NCI-H2196 (cell line): ENCODE measurements around the gene CNN2.

Source experiments
- DNase-seq: peaks from one replicate; lab custom pipeline; 2025; ENCODE audit not compliant: unreplicated experiment; lab: John Stamatoyannopoulos, UW

CNN2 gene

DNA sequence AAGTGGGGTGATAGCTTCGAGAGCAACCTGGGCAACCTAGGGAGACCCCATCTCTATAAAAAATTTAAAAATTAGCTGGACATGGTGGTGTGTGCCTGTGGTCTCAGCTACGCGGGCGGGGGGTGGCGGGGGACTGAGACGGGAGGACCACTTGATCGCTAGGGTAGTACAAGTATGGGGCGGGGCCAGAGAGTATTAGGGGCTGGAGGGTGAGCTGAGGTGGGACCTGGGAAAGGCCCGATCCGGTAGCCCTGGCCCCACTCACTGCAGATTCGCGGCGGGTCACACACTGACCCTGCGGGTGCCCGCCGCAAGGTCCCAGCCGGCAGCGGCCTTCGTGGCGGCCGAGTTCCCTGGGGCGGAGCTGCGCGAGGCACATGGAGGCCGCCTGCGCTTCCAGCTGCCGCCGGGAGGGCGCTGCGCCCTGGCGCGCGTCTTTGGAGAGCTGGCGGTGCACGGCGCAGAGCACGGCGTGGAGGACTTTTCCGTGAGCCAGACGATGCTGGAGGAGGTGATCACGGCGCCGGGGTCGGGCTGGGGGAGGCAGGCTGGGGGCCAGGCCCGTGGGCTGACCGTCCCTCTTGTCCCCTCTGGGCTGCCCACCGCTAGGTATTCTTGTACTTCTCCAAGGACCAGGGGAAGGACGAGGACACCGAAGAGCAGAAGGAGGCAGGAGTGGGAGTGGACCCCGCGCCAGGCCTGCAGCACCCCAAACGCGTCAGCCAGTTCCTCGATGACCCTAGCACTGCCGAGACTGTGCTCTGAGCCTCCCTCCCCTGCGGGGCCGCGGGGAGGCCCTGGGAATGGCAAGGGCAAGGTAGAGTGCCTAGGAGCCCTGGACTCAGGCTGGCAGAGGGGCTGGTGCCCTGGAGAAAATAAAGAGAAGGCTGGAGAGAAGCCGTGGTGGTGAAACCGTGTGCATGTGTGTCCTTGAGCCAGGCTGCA is 38.5 kb downstream of the CNN2 start:
- DNase-seq, result peak; percentile 69

DNA sequence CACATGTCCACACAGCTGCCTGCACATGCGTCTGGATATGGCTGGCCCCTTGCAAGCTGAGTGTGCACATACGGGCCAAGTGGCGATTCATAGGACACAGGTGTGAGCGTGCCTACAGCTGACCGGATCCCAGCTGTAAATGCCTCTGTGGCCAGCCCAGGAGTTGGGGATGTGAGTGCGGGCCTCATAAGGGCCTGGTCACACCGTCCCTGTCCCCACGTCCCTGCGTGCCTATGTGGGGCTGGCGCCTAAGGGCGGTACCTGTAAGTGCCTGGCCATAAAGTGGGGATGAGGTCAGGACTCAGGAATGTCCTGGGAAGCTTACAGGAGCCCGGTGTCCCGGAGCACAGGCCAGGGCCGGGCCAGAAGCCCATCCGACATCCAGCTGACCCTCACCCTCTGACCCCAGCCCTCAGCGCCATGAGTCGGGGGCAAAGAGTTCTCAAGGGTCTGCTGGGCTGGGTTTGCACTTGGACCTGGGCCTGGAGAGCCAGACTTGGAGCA is 39.2 kb downstream of the CNN2 start:
- DNase-seq, result no peak

DNA sequence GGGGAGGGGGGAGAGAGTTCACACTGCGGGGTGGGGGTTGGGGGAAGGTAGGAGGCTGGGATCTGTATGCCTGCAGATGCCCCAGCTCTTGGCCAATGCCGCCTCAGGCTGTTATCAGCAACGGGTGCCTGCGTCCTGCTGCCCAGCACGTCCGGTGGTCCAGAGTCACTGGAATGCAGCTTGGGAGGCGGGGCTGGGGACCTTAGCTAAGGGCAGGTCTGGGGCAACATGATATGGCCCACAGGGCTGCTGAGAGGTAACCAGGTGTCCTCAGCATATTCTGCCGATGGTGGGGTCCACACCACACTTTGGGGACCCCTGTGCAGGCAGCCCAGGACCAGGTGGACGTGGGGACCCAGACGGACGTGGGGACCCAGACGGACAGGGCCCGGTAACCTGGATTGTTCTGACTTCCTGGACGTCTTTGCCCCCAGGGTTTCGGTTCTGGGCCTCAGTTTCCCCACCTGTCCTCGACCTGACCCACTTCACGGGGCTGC is 39.9 kb downstream of the CNN2 start:
- no peak for DNase-seq

DNA sequence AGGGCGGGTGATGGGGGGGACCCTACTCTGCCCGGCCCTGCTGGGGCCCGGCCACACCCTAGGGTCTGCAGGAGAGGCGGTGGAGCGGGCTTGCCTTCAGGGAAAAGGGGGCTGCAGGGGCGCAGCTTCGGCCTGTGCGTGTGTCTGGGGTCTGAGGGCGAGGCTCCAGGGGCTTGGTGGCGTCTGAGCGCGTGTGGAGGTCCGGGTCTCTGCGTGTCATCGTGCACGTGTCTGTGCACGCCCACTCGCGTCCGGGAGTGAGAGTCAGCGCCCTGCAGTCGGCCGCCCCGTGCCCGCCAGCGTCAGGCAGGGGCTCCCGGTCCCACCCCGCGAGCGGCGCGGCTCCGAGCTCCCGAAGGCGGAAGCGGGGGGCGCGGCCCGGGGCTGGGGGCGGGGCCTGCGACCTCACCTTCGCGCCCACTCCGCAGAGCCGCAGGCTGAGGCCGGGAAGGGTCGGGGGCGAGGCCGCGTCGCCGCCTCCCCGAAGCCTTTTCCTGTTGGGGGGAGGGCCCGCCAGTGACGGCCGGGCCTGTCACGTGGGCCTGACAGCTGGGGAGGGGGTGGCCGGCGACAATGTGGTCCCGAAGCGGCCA is 40.4 kb downstream of the CNN2 start, which contains the start of gene ARHGAP45:
TSS of gene ARHGAP45 (plus strand) at position 420 of the 593 bp plus-strand sequence. CDS start 239 bp downstream, outside the sequence.
- DNase-seq, result no peak

DNA sequence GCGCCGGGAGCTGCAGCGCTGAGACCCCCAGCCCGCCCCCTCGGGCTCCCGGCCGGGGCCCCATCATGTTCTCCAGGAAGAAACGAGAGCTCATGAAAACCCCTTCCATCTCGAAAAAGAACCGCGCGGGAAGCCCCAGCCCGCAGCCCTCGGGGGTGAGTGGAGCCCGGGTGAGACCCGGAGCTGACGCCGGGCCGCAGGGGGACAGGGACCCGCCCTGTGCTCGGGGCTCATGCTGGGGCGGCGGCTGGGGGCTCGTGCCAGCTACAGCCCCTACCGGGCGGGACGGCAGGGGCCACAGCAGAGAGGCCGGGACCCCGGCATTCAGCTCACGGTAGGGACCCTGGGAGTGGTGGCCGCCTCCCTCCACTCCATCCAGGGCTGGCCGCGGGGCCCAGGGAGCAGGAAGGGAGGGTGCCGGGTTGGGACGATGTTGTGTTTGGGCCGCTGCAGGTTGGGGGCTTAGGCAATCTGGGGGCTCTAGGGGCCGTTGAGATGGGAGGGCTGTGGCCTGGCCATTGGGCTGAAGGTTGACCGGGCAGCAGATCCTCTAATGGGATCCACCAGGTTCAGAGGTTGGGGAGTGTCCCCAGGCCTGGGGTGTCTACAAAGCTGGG is 41.0 kb downstream of the CNN2 start:
- no peak for DNase-seq

DNA sequence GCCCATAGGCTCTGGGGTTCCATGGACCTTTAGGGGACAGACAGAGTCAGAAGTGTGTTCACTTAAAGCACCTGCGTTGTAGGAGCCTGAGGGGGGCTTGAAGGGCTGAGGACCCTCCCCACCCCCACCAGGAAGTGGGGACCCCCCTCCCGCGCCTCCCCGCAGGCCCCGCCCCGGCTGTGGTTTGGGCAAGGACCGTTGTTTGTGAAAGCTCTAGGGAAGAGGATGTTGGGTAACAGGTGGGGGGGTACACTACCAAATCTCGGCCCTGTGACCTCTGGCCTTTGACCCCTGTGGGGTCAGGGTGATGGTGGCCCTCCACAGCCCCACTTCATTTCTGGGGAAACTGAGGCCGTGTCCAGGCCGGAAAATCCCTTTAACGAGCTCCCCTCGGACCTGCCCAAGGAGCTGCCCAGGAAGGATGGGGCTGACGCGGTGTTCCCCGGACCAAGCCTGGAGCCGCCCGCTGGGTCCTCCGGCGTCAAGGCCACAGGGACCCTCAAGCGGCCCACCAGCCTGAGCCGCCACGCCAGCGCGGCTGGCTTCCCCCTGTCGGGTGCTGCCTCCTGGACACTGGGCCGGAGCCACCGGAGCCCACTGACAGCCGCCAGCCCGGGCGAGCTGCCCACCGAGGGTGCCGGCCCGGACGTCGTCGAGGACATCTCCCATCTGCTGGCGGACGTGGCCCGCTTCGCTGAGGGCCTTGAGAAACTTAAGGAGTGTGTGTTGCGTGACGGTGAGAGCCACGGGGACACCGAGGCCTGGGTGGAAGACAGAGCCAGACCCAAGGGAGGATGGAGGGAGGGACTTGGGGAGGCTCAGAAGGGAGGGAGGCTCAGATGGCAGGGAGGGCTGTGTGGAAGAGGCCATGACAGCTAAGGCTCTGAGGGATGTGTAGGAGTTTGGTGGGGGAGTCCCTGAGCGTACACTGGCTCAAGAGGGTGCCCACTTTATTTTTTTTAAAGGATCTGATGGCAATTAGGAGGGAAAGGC is 41.9 kb downstream of the CNN2 start:
- DNase-seq, result no peak

DNA sequence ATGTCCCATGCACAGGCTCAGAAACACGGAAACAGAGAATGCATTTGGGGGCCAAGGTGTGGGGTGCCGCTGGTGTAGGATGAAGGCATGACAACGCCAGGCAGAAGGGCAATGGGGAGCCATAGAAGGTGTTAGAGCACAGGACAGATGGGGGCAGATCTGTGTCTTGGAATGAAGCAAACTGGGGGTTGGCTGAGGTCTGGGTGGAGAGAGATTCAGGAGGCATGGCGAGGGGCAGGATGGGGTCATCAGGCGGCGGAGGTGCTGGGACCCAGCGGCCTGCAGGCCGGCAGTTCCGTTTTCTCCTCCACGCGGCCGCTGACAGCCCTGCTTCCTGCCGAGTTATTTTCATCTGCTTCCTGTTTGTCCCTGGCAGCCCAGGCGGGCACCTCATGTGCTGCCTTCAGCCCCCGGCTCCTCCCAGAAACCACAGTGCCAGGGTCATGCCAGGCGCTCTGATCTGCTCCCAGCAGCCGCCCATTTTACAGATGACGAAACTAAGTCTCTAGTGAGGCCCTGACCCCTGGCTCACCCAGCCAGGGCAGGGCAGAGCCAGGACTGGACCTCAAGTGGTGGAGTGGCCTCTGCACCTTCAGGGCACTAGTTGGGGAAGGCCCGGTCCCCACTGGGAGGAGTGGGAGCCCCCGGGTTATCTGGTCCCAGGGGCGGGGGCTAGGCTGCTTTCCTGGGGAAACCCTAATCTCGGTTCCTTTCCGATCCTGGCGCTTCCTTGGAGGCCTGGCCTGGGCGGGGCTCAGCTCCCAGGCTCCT is 42.8 kb downstream of the CNN2 start:
- DNase-seq, result no peak

DNA sequence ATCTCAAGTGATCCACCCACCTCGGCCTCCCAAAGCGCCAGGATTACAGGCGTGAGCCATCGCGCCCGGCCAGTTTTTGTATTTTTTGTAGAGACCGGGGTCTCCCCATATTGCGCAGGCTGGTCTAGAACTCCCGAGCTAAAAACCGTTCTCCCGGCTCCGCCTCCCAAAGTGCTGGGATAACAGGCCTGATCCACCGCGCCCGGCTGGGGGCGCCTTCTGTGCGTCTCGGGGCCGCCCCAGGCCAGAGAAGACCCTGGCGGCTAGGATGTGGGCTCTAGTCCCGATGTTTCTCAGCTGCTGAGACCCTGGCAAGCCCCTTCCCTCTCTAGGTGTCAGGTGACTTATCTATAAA is 44.1 kb downstream of the CNN2 start:
- no peak for DNase-seq

DNA sequence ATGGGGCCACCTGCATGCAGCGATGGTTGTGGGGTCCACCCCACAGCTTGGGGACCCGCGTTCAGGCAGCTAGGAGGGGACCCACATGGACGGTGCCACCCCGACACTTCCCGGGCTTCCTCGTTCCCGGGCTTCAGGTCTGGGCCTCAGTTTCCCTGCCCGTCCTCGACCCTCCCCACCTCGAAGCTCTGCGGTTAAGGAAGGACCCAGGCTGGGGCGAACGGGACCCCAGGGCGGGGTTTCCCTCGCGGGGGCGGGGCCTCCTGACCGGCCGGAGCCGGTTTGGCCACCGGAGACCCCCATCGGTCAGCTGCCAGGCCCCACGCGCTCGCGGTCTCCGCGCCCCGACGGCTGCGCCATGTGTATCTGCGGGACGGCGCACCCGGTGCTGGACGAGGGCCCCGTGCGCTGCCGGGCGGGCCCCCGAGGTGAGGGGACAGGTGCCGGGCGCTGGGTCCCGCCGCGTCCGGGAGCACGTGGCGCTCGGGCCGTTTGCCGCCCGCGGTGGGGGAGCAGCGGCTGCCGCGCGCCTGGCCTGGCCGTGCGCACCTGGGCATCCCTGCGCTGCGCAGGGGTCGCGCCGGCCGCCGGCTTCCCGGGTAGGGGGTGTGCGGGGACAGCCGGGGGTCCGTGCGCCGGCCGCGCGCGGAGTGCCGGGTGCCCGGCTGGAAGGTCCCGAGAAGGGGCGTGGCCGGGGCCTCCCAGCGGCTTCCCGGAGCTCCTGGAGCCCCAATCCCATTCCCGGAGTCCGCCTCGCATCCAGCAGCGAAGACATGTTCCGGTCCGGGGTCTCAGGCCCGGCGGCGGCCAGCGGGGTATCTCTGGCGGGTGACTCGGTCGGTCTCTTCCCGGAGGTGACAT is 44.8 kb downstream of the CNN2 start:
- DNase-seq, result no peak

DNA sequence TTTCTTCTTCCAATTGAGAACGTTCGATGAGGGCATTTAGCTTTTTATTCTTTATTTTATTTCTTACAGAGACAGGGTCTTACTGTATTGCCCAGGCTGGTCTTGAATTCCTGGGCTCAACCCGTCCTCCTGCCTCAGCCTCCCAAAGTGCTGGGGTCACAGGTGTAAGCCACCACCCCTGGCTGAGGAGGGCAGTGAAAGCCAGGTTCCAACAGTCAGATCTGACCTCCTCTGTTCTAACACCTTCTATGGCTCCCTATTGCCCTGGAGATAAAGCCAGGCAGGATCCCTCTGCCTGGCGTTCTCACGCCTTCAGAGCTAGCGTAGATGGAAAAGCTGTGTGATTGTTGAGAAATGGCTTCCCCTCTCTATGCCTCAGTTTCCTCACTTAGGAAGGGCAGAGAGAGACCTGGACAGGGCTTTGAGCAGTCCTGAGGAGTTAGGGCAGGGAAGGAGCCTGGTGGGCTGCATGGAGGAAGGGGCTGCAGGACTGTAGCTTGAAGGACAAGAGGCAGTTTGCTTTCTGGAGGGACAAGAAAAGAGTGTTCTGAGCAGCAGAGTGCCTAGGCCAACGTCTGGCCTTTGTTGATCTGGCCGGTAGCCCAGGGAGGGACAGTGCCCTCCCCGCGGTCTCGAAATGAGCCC is 46.1 kb downstream of the CNN2 start:
- no peak for DNase-seq

DNA sequence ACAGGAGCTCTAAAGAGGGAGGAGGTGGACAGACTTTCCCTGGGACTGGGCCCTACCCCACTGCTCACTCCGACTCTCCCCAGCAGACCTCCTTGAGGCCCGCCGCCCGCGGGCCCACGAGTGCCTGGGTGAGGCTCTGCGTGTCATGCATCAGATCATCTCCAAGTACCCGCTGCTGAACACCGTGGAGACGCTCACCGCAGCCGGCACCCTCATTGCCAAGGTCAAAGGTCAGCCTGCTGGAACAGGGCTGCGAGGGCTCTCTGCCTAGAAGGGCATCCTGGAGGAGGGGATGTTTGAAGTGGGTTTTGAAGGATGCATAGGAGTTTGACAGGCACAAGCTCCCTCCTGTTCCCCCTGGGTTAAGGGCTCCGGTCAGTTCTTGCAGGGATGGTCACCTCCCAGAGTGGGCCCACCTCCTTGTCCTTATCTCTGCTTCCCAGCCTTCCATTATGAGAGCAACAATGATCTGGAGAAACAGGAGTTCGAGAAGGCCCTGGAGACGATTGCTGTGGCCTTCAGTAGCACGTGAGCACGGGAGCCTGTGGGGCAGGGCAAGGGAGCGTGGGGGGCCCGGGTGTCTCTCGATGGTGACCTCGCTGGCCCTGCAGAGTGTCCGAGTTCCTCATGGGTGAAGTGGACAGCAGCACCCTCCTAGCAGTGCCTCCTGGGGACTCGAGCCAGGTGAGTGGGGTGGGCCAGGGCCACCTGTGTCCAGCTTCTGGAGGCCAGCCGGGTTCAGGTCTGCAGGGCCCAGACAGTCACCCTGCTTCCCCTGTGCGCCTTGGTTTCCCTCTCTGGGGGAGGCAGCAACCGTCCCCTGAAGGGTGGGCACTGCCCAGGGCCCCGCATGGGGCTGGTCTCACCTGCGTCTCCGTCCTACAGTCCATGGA is 46.9 kb downstream of the CNN2 start:
- no peak for DNase-seq

DNA sequence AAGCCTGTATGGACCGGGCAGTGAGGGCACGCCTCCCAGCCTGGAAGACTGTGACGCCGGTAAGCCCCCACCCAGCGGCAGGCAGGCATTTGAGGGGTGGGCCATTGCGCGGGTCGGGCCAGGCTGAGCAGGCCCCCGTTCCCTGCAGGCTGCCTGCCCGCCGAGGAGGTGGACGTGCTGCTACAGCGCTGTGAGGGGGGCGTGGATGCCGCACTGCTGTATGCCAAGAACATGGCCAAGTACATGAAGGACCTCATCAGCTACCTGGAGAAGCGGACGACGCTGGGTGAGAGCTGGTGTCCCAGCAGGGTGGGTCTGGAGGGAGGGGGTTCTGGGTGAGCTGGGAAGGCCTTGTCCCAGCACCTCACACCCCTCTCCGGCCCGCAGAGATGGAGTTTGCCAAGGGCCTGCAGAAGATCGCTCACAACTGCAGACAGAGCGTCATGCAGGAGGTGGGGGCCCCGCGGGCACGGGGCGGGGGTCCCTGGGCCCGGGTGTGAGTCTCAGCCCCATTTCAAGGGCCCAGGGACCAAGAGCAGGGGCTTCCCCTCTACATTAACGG is 47.6 kb downstream of the CNN2 start:
- no peak for DNase-seq

DNA sequence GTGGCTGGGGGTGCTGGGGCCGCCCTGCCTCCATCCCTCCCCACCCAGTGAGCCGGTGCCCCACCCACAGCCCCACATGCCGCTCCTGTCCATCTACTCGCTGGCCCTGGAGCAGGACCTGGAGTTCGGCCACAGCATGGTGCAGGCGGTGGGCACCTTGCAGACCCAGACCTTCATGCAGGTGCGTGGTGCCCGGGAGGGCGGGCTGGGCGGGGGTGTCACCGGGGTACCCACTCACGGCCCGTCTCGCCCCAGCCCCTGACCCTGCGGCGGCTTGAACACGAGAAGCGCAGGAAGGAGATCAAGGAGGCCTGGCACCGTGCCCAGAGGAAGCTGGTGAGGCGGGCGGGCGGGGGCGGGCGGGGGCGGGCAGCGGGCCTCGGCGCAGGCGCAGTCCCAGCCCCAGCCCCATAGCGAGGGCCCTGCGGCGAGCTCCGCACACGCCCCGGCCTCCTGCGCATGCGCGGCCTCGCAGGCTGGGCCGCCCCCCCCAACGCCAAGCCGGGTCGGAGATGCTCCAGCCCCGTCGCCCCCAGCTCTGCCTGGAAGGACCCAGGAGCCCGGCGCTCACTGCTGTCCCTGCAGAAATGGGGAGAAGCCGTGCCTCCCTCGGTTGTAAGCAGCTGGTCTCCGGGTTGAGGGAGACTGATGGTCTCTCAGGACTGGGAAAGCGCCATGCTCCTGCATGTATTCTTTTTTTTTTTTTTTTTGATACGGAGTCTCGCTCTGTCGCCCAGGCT is 48.3 kb downstream of the CNN2 start:
- DNase-seq, result peak; percentile 94

DNA sequence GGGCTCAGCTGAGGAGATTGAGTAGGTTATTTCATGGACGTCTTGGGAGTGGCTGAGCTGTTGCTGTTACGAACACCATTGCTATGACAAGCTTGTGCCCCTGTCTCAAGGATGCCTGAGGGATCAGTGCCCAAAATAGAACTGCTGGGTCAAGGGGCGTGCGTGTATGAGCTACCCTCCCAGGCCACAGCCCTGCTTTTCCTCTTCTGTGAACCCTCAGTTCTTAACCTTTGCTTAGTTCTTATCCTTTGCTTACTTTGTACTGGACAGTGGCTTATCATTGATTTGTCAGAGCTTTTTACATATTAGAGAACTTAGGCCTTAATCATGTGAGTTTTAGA is 49.6 kb downstream of the CNN2 start:
- DNase-seq, result no peak

DNA sequence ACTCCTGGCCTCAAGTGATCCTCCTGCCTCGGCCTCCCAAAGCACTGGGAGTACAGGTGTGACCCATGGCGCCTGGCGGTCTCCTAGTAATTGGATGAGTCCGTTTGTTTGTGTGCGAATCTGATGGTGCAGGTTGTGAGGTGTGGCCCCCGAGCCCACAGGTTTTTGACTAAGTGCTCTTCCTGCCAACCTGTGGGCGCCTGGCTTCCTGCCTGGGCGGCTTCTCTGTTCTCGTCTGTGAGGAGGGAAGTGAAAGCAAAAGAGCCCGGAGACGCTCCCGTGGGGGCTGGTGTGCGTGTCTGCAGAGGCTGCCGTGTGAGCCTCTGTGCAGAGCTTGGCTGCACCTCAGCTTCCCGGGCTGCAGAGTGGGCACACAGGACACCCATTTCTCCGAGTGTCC is 50.5 kb downstream of the CNN2 start:
- peak; percentile 45 for DNase-seq

DNA sequence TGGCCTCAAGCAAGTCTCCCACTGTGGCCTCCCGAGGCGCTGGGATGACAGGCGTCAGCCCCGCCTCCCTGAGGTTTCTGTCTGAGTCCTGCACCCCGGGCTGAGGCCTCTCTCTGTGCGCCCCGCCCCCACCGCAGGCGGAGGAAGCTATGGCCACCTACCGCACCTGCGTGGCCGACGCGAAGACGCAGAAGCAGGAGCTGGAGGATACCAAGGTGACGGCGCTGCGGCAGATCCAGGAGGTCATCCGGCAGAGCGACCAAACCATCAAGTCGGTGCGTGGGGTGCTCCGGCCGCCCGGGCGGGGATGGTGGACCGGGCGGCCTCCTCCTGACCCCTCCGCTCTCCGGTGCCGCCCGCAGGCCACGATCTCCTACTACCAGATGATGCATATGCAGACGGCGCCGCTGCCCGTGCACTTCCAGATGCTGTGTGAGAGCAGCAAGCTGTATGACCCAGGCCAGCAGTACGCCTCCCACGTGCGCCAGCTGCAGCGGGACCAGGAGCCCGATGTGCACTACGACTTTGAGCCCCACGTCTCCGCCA is 53.2 kb downstream of the CNN2 start:
- DNase-seq, result no peak
